Thyroid gland (tissue), 4 donors: ENCODE measurements around the gene TANC1. TPM values are rescaled to one million over a fixed set of nuclear protein-coding genes. Genes with fewer than 3 reads are reported as not detected.

Experiments used
- DNase-seq, 2 donors: peaks; one replicate each; pipeline ENCODE4 v3.0.0-alpha.2; 2019
- H3K27ac ChIP-seq, 3 donors: fragments of 200-600 bp; sonication (generic); 1 replicate in 2 of 3; 2 replicates in 1 of 3; pipeline ENCODE4 v1.5.1; 2016 to 2019; ENCODE audit warnings: mild to moderate bottlenecking in 1 of 3, moderate library complexity in 1 of 3
- H3K27me3 ChIP-seq: fragments of 200-600 bp; sonication (generic); one replicate; pipeline ENCODE4 v1.5.1; 2019
- H3K36me3 ChIP-seq, 2 donors: fragments of 200-600 bp; sonication (generic); one replicate each; pipeline ENCODE4 v1.5.1; 2016 to 2019
- H3K4me1 ChIP-seq, 2 donors: fragments of 200-600 bp; sonication (generic); one replicate each; pipeline ENCODE4 v1.5.1; 2017 to 2019
- H3K4me3 ChIP-seq, 3 donors: fragments of 200-600 bp; sonication (generic); replicated peaks in 1 of 3; 1 replicate in 2 of 3; 2 replicates in 1 of 3; pipeline ENCODE4 v1.5.1; 2016; ENCODE audit warnings: mild to moderate bottlenecking in 1 of 3
- H3K9me3 ChIP-seq: fragments of 200-600 bp; sonication (generic); one replicate; pipeline ENCODE4 v1.5.1; 2017
- POLR2A ChIP-seq, 2 donors: fragments of 450-650 bp; IDR thresholded peaks; one replicate each; pipeline ENCODE4 v1.6.1; 2017; ENCODE audit warnings: antibody characterized with exemption in 2 of 2, mild to moderate bottlenecking in 2 of 2, moderate library complexity in 1 of 2
- WGBS, 2 donors: methylation state at CpG; one replicate each; pipeline ENCODE4 v1.1.5; 2017; 5-methylcytosine and 5-hydroxymethylcytosine counted together
- intact Hi-C: fragments of 100-400 bp; cut with DNase I; formaldehyde crosslinking; loops from one replicate; pipeline ENCODE4 v1.15.1; 2023
- total RNA-seq, 4 donors: library from RNA; depleted of rRNA; stranded (reverse); fragments of >200 nt; gene quantifications; one replicate each; pipeline ENCODE4 v1.2.3, GENCODE V29; 2016
- TF ChIP-seq, protein P1 (sequence below), 6 experiments: fragments of 200-600 bp in 3 of 6; fragments of 450-650 bp in 3 of 6; sonication (generic) in 3 of 6; IDR thresholded peaks; one replicate each; pipeline ENCODE4 v1.5.1; 2016 to 2019; ENCODE audit warnings: antibody characterized with exemption in 6 of 6, mild to moderate bottlenecking in 2 of 6, inconsistent platforms in 1 of 6, moderate library complexity in 1 of 6

Gene TANC1
- total RNA-seq, 4 donors from 2014 or later = 51.1 to 93.8 (median 63.6) TPM

DNA sequence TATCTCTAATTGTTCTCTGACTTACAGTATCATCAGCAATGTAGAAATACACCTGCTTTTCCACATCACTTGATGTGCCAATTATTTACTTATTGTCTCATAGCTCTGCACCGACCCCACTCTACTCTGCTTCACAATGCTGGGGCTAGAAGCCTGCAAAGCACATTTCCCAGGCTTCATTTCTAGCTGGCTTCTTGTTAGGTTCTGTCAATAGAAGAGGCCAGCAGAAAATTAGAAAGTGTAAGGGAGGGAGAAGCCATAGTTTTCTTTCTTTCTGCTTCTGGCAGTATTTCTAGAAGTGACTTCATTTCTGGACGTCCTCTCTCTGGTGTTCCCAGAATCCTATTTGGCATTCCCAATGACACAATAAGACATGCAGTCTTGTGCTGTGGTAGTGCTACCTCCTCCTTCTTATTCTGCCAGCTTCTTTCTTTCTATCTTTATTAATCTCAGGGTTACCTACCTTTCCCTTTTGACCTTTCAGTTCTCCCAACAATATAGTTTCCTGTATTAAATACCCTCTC is 12.5 kb upstream of the TANC1 start:
- intact Hi-C loops = no loop called here
- H3K27ac ChIP-seq = no peak overlapping the region
- WGBS, 2 donors = 52 to 76% methylated on average over 2 of the region's 2 CpGs

DNA sequence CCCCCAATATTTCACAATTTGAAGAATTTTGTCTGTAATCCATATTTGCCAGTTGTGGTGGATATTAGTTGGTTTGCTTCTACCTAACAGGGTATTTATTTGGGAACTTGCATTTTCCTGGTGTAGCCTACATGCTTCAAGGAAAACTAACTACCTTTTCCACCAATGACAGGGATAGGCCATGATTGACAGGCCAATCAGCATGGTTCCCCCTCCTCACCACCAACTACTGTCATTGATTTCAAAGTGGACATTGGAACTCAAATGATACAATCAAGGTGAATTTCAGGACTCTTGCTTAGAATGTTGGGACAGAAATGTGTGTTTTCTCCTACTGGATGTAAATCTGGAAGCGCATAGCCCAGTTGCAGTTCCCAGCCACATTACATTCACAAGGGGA is 10.1 kb upstream of the TANC1 start:
- Histone ChIP-seq H3K27me3 (no peaks in the 10 kb centered on the region), H3K4me3 (no peak overlapping the region), H3K27ac (no peak overlapping the region), H3K4me1 (peaks cover 16% of the 10 kb centered on the region in 2 donors), H3K36me3 (no peaks in the 10 kb centered on the region), H3K9me3 (no peaks in the 10 kb centered on the region)
- TF ChIP-seq, protein P1, sequence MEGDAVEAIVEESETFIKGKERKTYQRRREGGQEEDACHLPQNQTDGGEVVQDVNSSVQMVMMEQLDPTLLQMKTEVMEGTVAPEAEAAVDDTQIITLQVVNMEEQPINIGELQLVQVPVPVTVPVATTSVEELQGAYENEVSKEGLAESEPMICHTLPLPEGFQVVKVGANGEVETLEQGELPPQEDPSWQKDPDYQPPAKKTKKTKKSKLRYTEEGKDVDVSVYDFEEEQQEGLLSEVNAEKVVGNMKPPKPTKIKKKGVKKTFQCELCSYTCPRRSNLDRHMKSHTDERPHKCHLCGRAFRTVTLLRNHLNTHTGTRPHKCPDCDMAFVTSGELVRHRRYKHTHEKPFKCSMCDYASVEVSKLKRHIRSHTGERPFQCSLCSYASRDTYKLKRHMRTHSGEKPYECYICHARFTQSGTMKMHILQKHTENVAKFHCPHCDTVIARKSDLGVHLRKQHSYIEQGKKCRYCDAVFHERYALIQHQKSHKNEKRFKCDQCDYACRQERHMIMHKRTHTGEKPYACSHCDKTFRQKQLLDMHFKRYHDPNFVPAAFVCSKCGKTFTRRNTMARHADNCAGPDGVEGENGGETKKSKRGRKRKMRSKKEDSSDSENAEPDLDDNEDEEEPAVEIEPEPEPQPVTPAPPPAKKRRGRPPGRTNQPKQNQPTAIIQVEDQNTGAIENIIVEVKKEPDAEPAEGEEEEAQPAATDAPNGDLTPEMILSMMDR (IDR thresholded peaks at IDR 0.05) = no peak
- no peak for TF ChIP-seq POLR2A (IDR thresholded peaks at IDR 0.05)
- no peak for DNase-seq
- 95 to 96% methylated on average over 1 of the region's 1 CpG for WGBS, 2 donors
- intact Hi-C loops = no loop called here

More for the DNA sequence above, 12.5 kb upstream of the TANC1 start:
- Histone ChIP-seq H3K27me3 (no peaks in the 10 kb centered on the region), H3K4me3 (no peak overlapping the region), H3K9me3 (no peaks in the 10 kb centered on the region), H3K4me1 (peaks cover 17 to 20% of the 10 kb centered on the region in 2 donors), H3K36me3 (no peaks in the 10 kb centered on the region)
- no peak for TF ChIP-seq POLR2A (IDR thresholded peaks at IDR 0.05)
- TF ChIP-seq, protein P1 (IDR thresholded peaks at IDR 0.05) = no peak
- no peak for DNase-seq

DNA sequence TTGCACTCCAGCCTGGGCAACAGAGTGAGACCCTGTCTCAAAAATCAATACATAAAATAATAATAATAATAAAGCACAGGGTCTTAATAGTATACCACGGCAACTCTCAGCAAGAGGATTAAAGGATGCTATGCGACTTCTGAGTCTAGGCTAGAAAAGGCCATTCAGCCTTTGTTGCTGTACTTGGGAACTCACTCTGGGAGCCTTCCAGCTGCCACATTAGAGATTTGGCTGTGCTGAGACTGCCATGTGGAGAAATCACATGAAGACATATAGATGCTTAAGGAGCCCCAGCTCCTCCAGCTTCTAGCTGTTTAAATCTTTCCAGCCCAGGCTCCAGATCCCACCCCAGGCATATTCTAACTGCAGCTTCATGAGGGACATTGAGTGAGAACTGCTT is 8.2 kb upstream of the TANC1 start:
- intact Hi-C loops = no loop called here
- Histone ChIP-seq H3K9me3 (no peaks in the 10 kb centered on the region), H3K4me1 (no peaks in the 10 kb centered on the region), H3K4me3 (no peak overlapping the region), H3K27me3 (no peaks in the 10 kb centered on the region), H3K36me3 (no peaks in the 10 kb centered on the region), H3K27ac (no peak overlapping the region)
- 78 to 93% methylated on average over 2 of the region's 2 CpGs for WGBS, 2 donors
- TF ChIP-seq, protein P1 (IDR thresholded peaks at IDR 0.05) = no peak
- no peak for TF ChIP-seq POLR2A (IDR thresholded peaks at IDR 0.05)
- no peak for DNase-seq

DNA sequence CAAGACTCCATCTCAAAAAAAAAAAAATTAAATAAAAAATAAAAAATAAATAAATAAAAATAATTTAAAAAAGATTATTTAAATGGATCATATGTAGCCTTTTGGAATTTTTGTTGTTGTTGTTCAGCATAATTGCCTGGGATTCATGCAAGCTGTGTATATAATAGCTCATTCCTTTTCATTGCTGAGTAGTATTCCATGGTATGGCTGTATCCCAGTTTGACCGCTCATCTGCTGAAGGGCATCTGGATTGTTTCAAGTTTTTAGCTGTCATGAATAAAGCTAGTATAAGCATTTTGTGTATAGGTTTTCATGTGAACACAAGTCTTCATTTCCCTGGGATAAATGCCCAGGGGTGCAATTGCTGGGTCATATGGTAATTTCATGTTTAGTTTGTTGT is 6.4 kb upstream of the TANC1 start:
- Histone ChIP-seq H3K9me3 (no peaks in the 10 kb centered on the region), H3K4me3 (no peak overlapping the region), H3K4me1 (no peaks in the 10 kb centered on the region), H3K27me3 (no peaks in the 10 kb centered on the region), H3K27ac (no peak overlapping the region), H3K36me3 (no peaks in the 10 kb centered on the region)
- no peak for DNase-seq
- 94 to 97% methylated on average over 1 of the region's 1 CpG for WGBS, 2 donors
- TF ChIP-seq, protein P1 (IDR thresholded peaks at IDR 0.05) = no peak
- no peak for TF ChIP-seq POLR2A (IDR thresholded peaks at IDR 0.05)
- intact Hi-C loops = no loop called here

DNA sequence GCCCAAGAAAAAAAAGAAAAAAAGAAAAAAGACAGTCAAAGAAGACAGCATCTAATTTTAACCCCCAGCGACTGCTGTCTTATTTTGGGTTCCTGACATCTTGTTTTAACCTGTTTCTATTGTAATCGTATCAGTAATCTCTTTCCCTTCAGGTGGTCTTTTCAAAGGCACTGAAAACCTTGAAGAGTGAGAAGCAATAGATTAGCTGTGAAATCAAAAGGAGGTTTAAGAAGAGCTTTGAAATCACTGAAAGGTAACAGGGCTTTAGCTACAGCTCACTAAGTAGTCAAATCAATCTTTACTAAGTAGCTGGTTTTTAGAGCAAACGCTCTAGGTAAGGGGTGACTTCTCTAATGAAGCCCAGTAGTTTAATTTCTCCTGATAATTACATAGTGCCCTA is 5.4 kb upstream of the TANC1 start:
- no peak for TF ChIP-seq POLR2A (IDR thresholded peaks at IDR 0.05)
- TF ChIP-seq, protein P1 (IDR thresholded peaks at IDR 0.05) = no peak
- H3K27me3 ChIP-seq = no peaks in the 10 kb centered on the region
- H3K4me3 ChIP-seq = no peak overlapping the region
- no peak overlapping the region for H3K27ac ChIP-seq
- no peak for DNase-seq
- H3K36me3 ChIP-seq = no peaks in the 10 kb centered on the region
- intact Hi-C loops = no loop called here
- no peaks in the 10 kb centered on the region for H3K9me3 ChIP-seq
- 87 to 92% methylated on average over 3 of the region's 3 CpGs for WGBS, 2 donors
- peaks cover 0 to 4% of the 10 kb centered on the region in 2 donors for H3K4me1 ChIP-seq
